ENCODE results near the gene ZXDC. TPM values are rescaled to one million over a fixed set of nuclear protein-coding genes. Genes with fewer than 3 reads are reported as not detected.

ZXDC gene
- total RNA-seq, 6 experiments from 2014 or later: 11.7 to 14.2 (median 13.5) TPM

- DNase-seq: no peak
- Mint-ChIP-seq H3K36me3 (ENCODE audit: low read depth) (peaks cover 51% of the 10 kb centered on the region), H3K27me3 (ENCODE audit: insufficient read depth) (no peaks in the 10 kb centered on the region), H3K4me1 (ENCODE audit: low read depth) (peaks cover 15% of the 10 kb centered on the region), H3K4me3 (no peak overlapping the region), H3K27ac (no peak overlapping the region), H3K9me3 (no peaks in the 10 kb centered on the region)
- no peak for TF ChIP-seq CTCF (IDR thresholded peaks at IDR 0.05)
These were observed 7.4 kb downstream of the ZXDC start for GRCh38 chr3:126468028-126468891.

GRCh38 chr3:126467611-126467955, 8.1 kb downstream of the ZXDC start:
- no peak for TF ChIP-seq CTCF (IDR thresholded peaks at IDR 0.05)
- H3K36me3 Mint-ChIP-seq (ENCODE audit: low read depth): peaks cover 45% of the 10 kb centered on the region
- H3K27me3 Mint-ChIP-seq (ENCODE audit: insufficient read depth): no peaks in the 10 kb centered on the region
- no peak overlapping the region for H3K27ac Mint-ChIP-seq
- no peaks in the 10 kb centered on the region for H3K9me3 Mint-ChIP-seq
- no peak overlapping the region for H3K4me3 Mint-ChIP-seq
- peaks cover 8% of the 10 kb centered on the region for H3K4me1 Mint-ChIP-seq (ENCODE audit: low read depth)
- DNase-seq: no peak

- Mint-ChIP-seq H3K36me3 (ENCODE audit: low read depth) (peaks cover 45% of the 10 kb centered on the region), H3K4me1 (ENCODE audit: low read depth) (peaks cover 3% of the 10 kb centered on the region), H3K27ac (no peak overlapping the region)
These were observed 8.6 kb downstream of the ZXDC start for GRCh38 chr3:126466886-126467610.

GRCh38 chr3:126465928-126466544, 9.7 kb downstream of the ZXDC start:
- no peak overlapping the region for H3K4me3 Mint-ChIP-seq
- H3K27ac Mint-ChIP-seq: no peak overlapping the region
- H3K9me3 Mint-ChIP-seq: no peaks in the 10 kb centered on the region
- no peaks in the 10 kb centered on the region for H3K27me3 Mint-ChIP-seq (ENCODE audit: insufficient read depth)
- TF ChIP-seq CTCF (IDR thresholded peaks at IDR 0.05): no peak
- DNase-seq: no peak
- no peaks in the 10 kb centered on the region for H3K4me1 Mint-ChIP-seq (ENCODE audit: low read depth)
- peaks cover 45% of the 10 kb centered on the region for H3K36me3 Mint-ChIP-seq (ENCODE audit: low read depth)

More at GRCh38 chr3:126466886-126467610, 8.6 kb downstream of the ZXDC start:
- Mint-ChIP-seq H3K4me3 (no peak overlapping the region), H3K27me3 (ENCODE audit: insufficient read depth) (no peaks in the 10 kb centered on the region), H3K9me3 (no peaks in the 10 kb centered on the region)
- DNase-seq: no peak
- no peak for TF ChIP-seq CTCF (IDR thresholded peaks at IDR 0.05)

GRCh38 chr3:126464997-126465396, 10.7 kb downstream of the ZXDC start:
- no peak for DNase-seq
- Mint-ChIP-seq H3K9me3 (no peaks in the 10 kb centered on the region), H3K27ac (no peak overlapping the region), H3K4me3 (no peak overlapping the region), H3K36me3 (ENCODE audit: low read depth) (peaks cover 36% of the 10 kb centered on the region), H3K4me1 (ENCODE audit: low read depth) (no peaks in the 10 kb centered on the region), H3K27me3 (ENCODE audit: insufficient read depth) (no peaks in the 10 kb centered on the region)
- no peak for TF ChIP-seq CTCF (IDR thresholded peaks at IDR 0.05)
